ENCODE data around the gene SERGEF. TPM values are rescaled to one million over a fixed set of nuclear protein-coding genes. Genes with fewer than 3 reads are reported as not detected.

The SERGEF gene
- polyA plus RNA-seq, 2 of the 4 experiments (the other 2 are of a cell fraction): 20.7 to 24.1 TPM

GRCh38 chr11:17850336-17850735 is 162.5 kb downstream of the SERGEF start:
- no peaks in the 10 kb centered on the region for H3K9me3 ChIP-seq
- no peak for TF ChIP-seq EP300 (IDR thresholded peaks at IDR 0.05)
- TF ChIP-seq HES2 (IDR thresholded peaks at IDR 0.05): no peak
- no peak for TF ChIP-seq ZFP36 (IDR thresholded peaks at IDR 0.05; ENCODE audit: borderline replicate concordance, partially characterized antibody)
- TF ChIP-seq ESRRA (IDR thresholded peaks at IDR 0.05; ENCODE audit: borderline replicate concordance, low read length): no peak
- no peak for TF ChIP-seq E2F6 (IDR thresholded peaks at IDR 0.05; ENCODE audit: borderline replicate concordance, low read depth)
- TF ChIP-seq BHLHE40 (IDR thresholded peaks at IDR 0.05; ENCODE audit: low read depth, low read length): no peak
- no peak for TF ChIP-seq RCOR1 (IDR thresholded peaks at IDR 0.05; ENCODE audit: low read depth, low read length)
- TF ChIP-seq PHF8 (IDR thresholded peaks at IDR 0.05; ENCODE audit: borderline replicate concordance, low read depth): no peak
- TF ChIP-seq RARB (CRISPR knock-in tag; IDR thresholded peaks at IDR 0.05): no peak
- no peak for TF ChIP-seq TP53 (CRISPR knock-in tag; IDR thresholded peaks at IDR 0.05)
- TF ChIP-seq MAZ (IDR thresholded peaks at IDR 0.05; ENCODE audit: borderline replicate concordance, low read depth, low read length): no peak
- TF ChIP-seq ELK1 (IDR thresholded peaks at IDR 0.05; ENCODE audit: low read depth, low read length): no peak
- TF ChIP-seq FOSL2 (IDR thresholded peaks at IDR 0.05): no peak
- TF ChIP-seq FOSL2 (CRISPR knock-in tag; IDR thresholded peaks at IDR 0.05): no peak
- no peak for TF ChIP-seq POLR2A (IDR thresholded peaks at IDR 0.05; ENCODE audit: low read length)
- TF ChIP-seq ZSCAN20 (CRISPR knock-in tag; IDR thresholded peaks at IDR 0.05): no peak
- no peak for TF ChIP-seq HOXA7 (CRISPR knock-in tag; IDR thresholded peaks at IDR 0.05)
- no peak for TF ChIP-seq ZNF302 (CRISPR knock-in tag; IDR thresholded peaks at IDR 0.05)
- no peak overlapping the region for H3K4me2 ChIP-seq
- ChIA-PET CTCF (interaction anchor here (1.1 kb wide), 1 partner anchor 25 kb away, joined by 3 read pairs; no protein-coding TSS in a partner anchor), POLR2A (no interaction called here)
- DNase-seq (ENCODE audit: low read depth in 1 of 2, low spot score in 1 of 2) (no peak), ATAC-seq (no peak), FAIRE-seq (no peak)
- H3K27ac ChIP-seq: no peak overlapping the region
- WGBS (ENCODE audit: missing lambda C conversion rate): 96% methylated on average over 2 of the region's 2 CpGs
- no peaks in the 10 kb centered on the region for H3K4me1 ChIP-seq
- H3K4me3 ChIP-seq: no peak overlapping the region

GRCh38 chr11:17848715-17849114 is 164.1 kb downstream of the SERGEF start:
- no peak overlapping the region for H3K27ac ChIP-seq
- FAIRE-seq (no peak), DNase-seq (ENCODE audit: low read depth in 1 of 2, low spot score in 1 of 2) (no peak), ATAC-seq (no peak)
- H3K4me2 ChIP-seq: no peak overlapping the region
- TF ChIP-seq EHMT2 (IDR thresholded peaks at IDR 0.05; ENCODE audit: low read depth): no peak
- ChIA-PET CTCF (interaction anchor here (0.8 to 1.2 kb wide), 3 partner anchors 38 to 250 kb away, joined by 3 read pairs; no protein-coding TSS in a partner anchor), POLR2A (no interaction called here)
- no peaks in the 10 kb centered on the region for H3K4me1 ChIP-seq
- H3K4me3 ChIP-seq: no peak overlapping the region
- no peaks in the 10 kb centered on the region for H3K9me3 ChIP-seq
- 84% methylated on average over 2 of the region's 2 CpGs for WGBS (ENCODE audit: missing lambda C conversion rate)

GRCh38 chr11:17846852-17847453 is 165.9 kb downstream of the SERGEF start:
- no peak overlapping the region for H3K27ac ChIP-seq
- WGBS (ENCODE audit: missing lambda C conversion rate): 78% methylated on average over 4 of the region's 7 CpGs
- DNase-seq (ENCODE audit: low read depth in 1 of 2, low spot score in 1 of 2) (peak in 1 of 2 experiments; percentile 17), FAIRE-seq (no peak), ATAC-seq (peak; percentile 73 to 75)
- H3K9me3 ChIP-seq: no peaks in the 10 kb centered on the region
- POLR2A ChIA-PET: no interaction called here
- TF ChIP-seq RAD21 (conservative IDR thresholded peaks at IDR 0.05 in 1 of 2, IDR thresholded peaks at IDR 0.05 in 1 of 2) (0 out of 5 replicates have a peak, but pooled peaks of 1 of the 2 experiments have one; percentile 14), ZFP36 (IDR thresholded peaks at IDR 0.05; ENCODE audit: borderline replicate concordance, partially characterized antibody) (no peak), TFCP2L1 (CRISPR knock-in tag; IDR thresholded peaks at IDR 0.05) (no peak)
- H3K4me3 ChIP-seq: no peak overlapping the region
- no peak overlapping the region for H3K4me2 ChIP-seq
- no peaks in the 10 kb centered on the region for H3K4me1 ChIP-seq
- CTCF ChIA-PET: no interaction called here

Data from A549 (cell line).